Activated CD4-positive, alpha-beta T cell treated with anti-CD3 and anti-CD28 coated beads, Interleukin-2, amount 50 U/mL, for 24 hours (primary cell): ENCODE measurements around the gene MYO7B.
A peak's percentile ranks its signal among the peaks of the same experiment; 100 is the strongest.
"Not testable (repeated sequence)": the region's sequence is repeated elsewhere in the genome, so short reads cannot be mapped to it uniquely, and the experiment has no call there.

Source experiments
- DNase-seq, 2 donors: peaks; one replicate each; pipeline ENCODE4 v3.0.0-alpha.2; 2020; ENCODE audit warnings: low read depth in 1 of 2, low spot score in 1 of 2

MYO7B gene

DNA sequence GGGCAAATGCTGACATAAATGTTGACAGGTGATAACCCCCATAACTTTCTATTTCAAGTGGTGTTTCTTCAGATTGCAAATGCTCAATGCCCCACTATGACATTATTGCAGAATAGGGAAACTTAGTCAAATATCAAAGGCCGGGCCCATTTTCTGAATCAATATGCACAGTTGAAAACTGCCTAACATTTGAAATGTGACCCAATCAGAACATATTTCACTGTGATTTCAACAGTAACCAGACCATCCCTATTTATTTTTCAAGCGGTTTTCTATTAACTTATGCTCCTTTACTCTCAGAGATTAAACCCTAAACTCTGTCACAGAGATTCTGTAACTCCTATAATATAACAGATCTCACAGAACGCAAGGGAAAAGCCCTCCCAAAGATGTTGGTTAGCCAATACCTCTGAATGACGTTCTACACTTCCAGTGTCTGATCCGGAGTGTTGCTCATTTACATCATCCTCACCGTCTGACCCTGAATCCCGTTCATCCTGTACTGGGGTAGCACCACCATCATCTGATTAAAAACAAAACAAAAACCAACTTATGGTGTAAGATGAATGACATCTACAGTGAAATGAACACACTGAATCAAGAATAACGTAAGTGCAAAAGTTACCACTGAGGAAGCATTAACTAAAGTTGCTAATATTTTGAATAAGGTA, 12.1 kb upstream of the MYO7B start:
- DNase-seq: no peak

DNA sequence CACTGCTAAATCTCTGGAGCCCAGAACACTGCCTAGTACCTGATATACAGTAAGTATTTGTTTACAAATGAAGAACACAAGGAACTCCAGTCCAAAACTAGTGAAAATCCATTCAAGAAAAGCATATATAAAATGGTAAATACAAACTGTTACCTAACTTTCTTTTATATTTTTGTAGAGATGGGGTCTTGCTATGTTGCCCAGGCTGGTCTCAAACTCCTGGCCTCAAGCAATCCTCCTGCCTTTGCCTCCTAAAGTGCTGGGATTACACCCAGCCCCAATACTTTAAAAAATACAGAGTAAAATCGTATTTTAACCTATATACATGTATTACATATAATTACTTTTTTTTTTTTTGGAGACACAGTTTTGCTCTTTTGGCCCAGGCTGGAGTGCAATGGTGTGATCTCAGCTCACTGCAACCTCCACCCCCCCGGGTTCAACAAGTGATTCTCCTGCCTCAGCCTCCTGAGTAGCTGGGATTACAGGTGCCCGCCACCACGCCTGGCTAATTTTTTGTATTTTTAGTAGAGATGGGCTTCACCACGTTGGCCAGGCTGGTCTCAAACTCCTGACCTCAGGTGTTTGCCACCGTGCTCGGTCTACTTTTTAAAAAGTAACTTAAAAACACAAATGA, 11.2 kb upstream of the MYO7B start:
- DNase-seq: not testable (repeated sequence)

DNA sequence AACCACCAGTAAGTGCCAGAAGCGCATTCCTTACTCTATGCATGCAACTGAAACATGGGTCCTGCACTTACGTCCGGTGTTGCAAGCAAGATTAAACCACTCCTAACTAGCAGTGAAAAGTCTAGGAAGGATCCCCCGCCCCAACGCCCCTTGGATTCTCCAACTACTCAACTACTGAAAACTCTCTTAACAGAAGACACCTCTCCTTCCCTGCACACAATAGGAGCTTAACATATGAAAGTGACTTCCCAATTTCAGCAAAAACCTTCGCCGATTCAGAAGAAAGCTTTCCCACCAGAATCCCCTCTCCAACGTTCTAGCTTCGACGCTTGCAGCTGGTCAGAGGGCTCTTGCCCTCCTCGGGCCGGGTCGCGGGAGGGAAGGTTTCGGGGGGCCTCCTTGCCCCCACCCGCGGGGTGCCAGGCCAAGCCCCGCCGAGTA, 9.8 kb upstream of the MYO7B start:
- DNase-seq: no peak

- DNase-seq: peak; percentile 79 to 88
Measured at GRCh38 chr2:127526132-127527000, 9.1 kb upstream of the MYO7B start, which contains the start of gene IWS1. Gene IWS1, minus strand, starts transcription at chr2:127526489. Its CDS starts 281 bp downstream, at chr2:127526208.

- DNase-seq: peak in 1 of 2 donors; percentile 9
Measured at GRCh38 chr2:127527001-127527804, 8.3 kb upstream of the MYO7B start.

DNA sequence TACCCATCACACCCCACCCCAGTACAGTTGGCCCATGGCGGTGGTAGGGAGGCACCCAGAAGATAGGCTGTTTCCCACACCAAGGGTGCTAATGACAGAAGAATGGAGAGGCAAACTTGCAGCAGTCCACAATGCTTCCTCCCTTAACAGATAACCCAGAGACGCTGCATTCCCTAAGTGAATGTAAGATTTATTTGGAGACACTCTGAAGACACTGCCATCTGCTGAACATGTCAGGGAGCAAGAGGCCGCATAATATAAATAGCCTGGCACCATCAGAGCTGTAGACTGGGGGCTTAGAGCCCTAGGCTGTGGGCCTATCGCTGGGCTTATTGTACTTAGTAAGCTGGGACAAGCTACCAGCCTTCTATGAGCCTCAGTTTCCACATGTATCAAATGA, 7.0 kb upstream of the MYO7B start:
- DNase-seq: no peak

DNA sequence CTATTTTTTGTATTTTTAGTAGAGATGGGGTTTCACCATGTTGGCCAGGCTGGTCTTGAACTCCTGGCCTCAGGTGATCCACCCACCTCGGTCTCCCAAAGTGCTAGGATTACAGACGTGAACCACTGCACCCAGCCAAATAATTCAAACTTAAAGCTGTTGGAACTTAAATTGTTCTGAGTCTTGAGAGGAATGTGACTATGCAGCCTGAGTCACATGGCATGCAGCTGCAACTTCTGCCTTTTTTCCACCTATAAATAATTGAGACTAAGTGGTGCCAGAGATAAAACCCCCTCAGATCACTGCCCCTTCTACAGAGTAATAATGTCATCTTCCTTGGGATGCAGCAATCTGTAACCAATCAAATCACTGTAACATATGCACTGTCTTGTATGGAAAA, 6.1 kb upstream of the MYO7B start:
- not testable (repeated sequence) for DNase-seq

DNA sequence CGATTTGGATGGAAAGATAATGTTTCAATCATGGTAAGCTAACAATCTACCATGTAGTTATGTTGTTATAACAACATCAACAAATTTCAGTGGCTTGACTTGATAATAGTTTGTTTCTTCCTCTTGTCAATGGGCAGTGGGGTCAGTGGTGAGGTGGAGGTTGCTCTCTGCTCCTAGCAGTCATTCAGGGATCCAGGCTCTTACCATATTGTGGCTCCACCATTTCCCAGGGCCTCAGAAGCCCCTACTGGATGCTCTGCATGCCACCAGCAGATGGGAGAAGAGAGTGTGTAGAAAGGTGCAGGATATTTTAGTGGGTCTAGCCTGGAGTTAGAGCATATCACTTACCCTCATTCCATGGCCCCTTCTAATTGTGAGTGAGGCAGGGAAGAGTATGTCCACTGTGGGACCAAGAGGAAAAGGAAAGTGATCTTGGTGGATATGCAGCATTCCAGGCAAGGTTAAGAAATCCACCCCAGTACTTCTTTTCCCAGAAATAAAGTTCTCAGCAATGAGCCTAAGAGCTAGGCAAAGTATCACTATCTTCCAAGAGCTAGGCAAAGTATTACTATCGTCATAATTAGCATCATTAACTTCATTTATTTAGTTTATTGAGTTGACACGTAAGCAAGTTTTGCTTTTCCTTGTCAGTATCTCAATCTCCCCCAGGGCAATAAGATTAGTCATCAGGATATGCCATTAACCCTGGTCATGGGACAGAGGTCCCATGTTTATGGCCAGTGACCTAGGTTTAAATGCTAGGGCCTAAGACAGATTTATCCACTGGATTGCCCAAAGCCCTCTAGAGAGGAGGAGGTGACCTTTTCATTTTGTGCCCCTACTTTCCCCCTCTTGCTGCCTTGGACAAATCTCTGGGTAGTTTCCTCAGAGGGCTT, 5.0 kb upstream of the MYO7B start:
- no peak for DNase-seq

DNA sequence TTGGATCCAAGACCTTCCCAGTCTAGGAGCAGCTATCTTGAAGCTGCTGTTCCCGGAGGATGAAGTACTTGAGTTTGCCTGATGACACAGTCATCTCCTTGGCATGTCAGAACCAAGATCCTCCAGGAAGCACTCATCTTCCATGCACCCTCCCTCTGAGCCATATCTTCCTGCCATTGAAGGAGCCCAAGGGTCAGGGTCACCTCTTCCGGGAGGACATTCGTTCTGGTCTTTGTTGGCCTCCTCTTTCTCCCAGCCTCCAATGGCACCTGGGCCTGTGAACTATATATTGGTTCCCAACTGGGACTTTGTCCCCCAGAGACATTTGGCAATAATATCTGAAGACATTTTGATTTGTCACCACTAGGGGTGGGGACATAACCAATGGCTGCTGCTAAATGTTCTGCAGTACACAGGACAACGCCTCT, 4.2 kb upstream of the MYO7B start:
- DNase-seq: no peak

DNA sequence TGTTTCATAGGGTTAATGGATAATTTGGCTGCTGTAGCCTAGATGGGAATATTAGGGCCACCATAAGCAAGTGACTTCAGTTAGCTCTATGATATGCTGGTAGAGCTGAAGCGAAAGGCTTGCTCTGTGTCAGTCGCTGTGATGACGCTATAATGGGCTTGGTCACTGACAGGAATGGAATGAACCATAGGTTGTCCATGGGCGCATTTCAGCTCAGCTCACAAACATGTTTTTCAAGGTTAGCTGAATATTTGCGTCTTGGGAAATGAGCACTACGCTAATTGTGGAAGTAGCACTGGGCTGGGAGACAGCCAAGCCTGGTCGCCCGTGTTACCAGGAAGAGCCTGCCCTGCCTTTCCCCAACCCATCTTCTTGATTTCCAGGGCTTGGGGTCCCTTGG, 3.2 kb upstream of the MYO7B start:
- DNase-seq: no peak

GRCh38 chr2:127535918-127536317, 435 bp downstream of the MYO7B start:
- no peak for DNase-seq

- DNase-seq: no peak
Measured at GRCh38 chr2:127536707-127537541, 1.4 kb downstream of the MYO7B start.

GRCh38 chr2:127537644-127538043, 2.2 kb downstream of the MYO7B start:
- DNase-seq: no peak

- no peak for DNase-seq
Measured at GRCh38 chr2:127541809-127542208, 6.3 kb downstream of the MYO7B start.

GRCh38 chr2:127542231-127542630, 6.7 kb downstream of the MYO7B start:
- no peak for DNase-seq

- DNase-seq: not testable (repeated sequence)
Measured at GRCh38 chr2:127543013-127543501, 7.6 kb downstream of the MYO7B start.

- DNase-seq: no peak
Measured at GRCh38 chr2:127545189-127545588, 9.7 kb downstream of the MYO7B start.

DNA sequence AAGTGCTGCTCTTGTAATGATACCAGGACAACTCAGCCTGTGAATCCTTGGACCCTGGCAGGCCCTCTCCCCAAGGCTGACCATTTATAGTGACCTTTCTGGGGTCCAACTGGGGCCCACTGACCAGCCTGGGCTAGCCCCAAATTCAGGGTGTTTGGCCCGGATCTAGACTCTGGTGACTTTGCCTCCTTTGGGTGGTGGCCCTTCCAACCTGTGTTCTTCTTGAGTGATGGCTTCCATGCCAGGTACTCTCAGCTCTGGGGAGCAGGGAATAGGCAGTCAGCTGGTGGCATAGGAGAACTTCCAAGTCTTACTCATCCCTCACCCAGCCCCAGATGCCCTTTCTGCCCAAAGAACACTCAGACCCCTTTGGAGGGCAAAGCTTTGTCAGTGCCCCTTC, 10.3 kb downstream of the MYO7B start:
- DNase-seq: no peak

DNA sequence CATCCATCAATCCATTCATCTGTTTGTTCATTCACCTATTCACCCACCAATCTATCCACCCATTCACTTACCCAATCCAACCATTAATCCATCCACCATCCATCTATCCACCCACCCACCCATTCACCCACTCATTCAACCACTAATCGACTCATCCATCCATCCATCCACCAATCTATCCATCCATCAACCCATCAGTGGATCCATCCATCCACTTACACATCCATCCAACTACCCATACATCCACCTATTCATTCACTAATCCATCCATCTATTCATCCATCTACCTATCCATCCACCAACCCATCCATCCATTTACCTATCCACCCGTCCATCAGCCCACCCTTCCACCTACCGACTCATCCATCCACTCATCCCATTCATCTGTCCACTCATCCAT, 11.3 kb downstream of the MYO7B start:
- DNase-seq: no peak
